ENCODE results near the gene PSENEN.
"Not testable (repeated sequence)": the region's sequence is repeated elsewhere in the genome, so short reads cannot be mapped to it uniquely, and the experiment has no call there.

PSENEN gene

DNA sequence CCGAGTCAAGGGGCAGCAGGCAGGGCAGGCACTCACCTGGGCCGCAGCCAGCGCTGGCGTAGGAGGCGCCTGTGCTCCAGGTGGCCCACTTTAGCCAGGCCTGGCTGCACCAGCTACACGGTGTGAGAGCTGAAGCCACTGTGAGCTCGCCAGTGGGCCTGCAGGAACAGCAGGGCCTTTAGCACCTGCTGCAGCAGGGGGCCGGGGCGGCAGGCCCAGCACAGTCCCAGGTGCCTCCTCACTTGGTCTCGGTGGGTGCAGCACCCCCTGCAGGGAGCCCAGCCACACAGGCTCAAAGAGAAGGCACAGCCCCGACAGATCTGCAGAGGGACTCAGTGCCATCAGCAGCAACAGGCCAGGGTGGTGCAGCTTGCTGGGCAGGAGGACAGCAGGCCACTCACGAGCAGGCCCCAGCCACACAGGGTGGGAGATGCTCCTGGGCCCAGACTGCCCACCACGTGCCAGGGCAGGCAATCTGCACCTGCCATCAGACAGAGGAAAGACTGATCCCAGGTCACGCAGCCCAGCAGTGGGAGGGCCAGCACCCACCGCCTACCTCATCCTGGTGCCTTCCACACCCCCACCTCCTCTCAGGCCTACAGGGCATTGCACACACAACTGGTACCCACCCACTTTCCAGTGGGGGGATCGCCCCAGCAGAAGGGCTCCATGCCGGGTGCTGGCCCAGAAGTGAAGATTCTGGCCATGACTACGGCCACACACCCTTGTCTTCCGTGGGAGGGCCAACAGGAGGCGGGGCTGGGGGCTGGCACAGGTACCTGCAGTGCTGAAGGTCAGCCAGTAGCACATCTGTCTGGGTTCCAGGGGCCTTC is 45.7 kb downstream of the PSENEN start:
- H3K27ac ChIP-seq (ENCODE audit: low read depth, low read length), result no peak overlapping the region
- H3K36me3 ChIP-seq (ENCODE audit: insufficient read depth, low read length), result no peaks in the 10 kb centered on the region
- no peak overlapping the region for H3K9ac ChIP-seq (ENCODE audit: low read length)
- peaks cover 0 to 3% of the 10 kb centered on the region in 2 donors for H3K27me3 ChIP-seq (ENCODE audit: control insufficient read depth in 1 of 2, insufficient read depth in 2 of 2, low read length in 2 of 2)
- H3K4me3 ChIP-seq (ENCODE audit: low read depth in 1 of 2, low read length in 2 of 2), result no peak overlapping the region
- no peaks in the 10 kb centered on the region for H3K9me3 ChIP-seq (ENCODE audit: low read length)
- H3K4me1 ChIP-seq (ENCODE audit: insufficient read depth, low read length), result no peaks in the 10 kb centered on the region

DNA sequence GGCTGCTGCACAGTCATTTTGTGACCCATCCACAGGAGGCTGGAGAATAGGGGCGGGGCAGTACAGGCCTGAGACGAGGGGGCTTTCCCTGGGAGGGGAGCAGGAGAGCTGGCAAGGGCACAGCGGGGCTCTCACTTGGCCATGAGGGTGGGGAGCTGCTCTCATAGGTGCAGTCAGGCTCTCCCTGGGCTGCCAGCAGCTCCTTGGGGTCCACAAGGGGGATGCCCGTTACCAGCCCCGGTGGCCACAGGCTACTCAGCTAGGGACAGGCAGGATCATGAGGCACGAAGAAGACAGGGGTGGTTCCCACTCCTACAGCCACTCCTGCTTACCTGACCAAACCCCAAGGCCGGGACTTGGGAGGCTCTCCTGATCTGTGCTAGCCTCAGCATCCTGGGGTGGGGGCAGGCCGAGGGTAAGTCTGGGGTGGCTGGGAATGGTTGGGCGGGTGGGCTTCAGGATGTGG is 46.4 kb downstream of the PSENEN start:
- peaks cover 0 to 10% of the 10 kb centered on the region in 2 donors for H3K27me3 ChIP-seq (ENCODE audit: control insufficient read depth in 1 of 2, insufficient read depth in 2 of 2, low read length in 2 of 2)
- no peaks in the 10 kb centered on the region for H3K36me3 ChIP-seq (ENCODE audit: insufficient read depth, low read length)
- H3K9me3 ChIP-seq (ENCODE audit: low read length), result no peaks in the 10 kb centered on the region
- H3K27ac ChIP-seq (ENCODE audit: low read depth, low read length), result no peak overlapping the region
- H3K9ac ChIP-seq (ENCODE audit: low read length), result no peak overlapping the region
- no peak overlapping the region for H3K4me3 ChIP-seq (ENCODE audit: low read depth in 1 of 2, low read length in 2 of 2)
- no peaks in the 10 kb centered on the region for H3K4me1 ChIP-seq (ENCODE audit: insufficient read depth, low read length)

DNA sequence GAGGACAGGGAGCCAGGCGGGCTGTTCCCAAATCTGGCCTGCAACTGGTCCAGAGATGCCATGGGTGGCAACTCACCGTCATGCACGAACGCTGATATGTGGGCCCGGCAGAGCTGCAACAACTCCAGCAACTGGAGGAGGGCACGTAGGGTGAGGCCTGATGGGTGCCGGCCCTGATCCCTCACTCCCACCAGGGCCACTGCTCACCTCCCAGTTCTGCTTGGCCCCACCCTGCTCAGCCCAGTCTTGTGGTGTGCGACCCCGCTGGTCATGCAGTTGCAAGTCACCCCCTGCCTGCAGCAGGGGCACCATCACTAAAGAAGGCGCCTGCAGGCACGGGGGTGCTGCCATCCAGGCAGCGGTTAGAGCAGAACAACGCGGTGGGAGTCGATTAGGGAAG is 46.9 kb downstream of the PSENEN start:
- no peaks in the 10 kb centered on the region for H3K36me3 ChIP-seq (ENCODE audit: insufficient read depth, low read length)
- H3K4me1 ChIP-seq (ENCODE audit: insufficient read depth, low read length), result no peaks in the 10 kb centered on the region
- H3K27me3 ChIP-seq (ENCODE audit: control insufficient read depth in 1 of 2, insufficient read depth in 2 of 2, low read length in 2 of 2), result peaks cover 0 to 15% of the 10 kb centered on the region in 2 donors
- no peak overlapping the region for H3K9ac ChIP-seq (ENCODE audit: low read length)
- H3K4me3 ChIP-seq (ENCODE audit: low read depth in 1 of 2, low read length in 2 of 2), result no peak overlapping the region
- no peaks in the 10 kb centered on the region for H3K9me3 ChIP-seq (ENCODE audit: low read length)
- no peak overlapping the region for H3K27ac ChIP-seq (ENCODE audit: low read depth, low read length)

DNA sequence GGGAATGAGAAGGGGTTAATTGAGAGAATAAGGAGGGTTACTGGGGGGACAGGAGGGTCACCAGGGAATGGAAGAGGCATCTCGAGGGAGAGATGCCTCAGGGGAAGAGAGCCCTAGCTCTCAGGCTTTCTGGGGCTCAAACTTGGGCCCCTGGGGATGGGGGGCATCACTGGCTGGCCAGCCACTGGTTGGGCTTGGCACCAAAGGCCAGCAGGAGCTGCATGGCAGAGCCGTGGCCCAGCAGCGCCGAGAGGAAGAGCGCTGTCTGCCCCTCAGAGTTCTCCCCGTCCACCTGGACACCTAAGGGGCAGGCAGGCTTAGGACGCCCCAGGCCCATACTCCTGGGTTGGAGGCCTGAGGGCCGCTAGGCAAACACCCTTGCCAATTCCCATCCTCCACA is 47.4 kb downstream of the PSENEN start:
- no peaks in the 10 kb centered on the region for H3K36me3 ChIP-seq (ENCODE audit: insufficient read depth, low read length)
- no peaks in the 10 kb centered on the region for H3K4me1 ChIP-seq (ENCODE audit: insufficient read depth, low read length)
- H3K27ac ChIP-seq (ENCODE audit: low read depth, low read length), result no peak overlapping the region
- no peaks in the 10 kb centered on the region for H3K9me3 ChIP-seq (ENCODE audit: low read length)
- peaks cover 0 to 20% of the 10 kb centered on the region in 2 donors for H3K27me3 ChIP-seq (ENCODE audit: control insufficient read depth in 1 of 2, insufficient read depth in 2 of 2, low read length in 2 of 2)
- no peak overlapping the region for H3K9ac ChIP-seq (ENCODE audit: low read length)
- H3K4me3 ChIP-seq (ENCODE audit: low read depth in 1 of 2, low read length in 2 of 2), result no peak overlapping the region

DNA sequence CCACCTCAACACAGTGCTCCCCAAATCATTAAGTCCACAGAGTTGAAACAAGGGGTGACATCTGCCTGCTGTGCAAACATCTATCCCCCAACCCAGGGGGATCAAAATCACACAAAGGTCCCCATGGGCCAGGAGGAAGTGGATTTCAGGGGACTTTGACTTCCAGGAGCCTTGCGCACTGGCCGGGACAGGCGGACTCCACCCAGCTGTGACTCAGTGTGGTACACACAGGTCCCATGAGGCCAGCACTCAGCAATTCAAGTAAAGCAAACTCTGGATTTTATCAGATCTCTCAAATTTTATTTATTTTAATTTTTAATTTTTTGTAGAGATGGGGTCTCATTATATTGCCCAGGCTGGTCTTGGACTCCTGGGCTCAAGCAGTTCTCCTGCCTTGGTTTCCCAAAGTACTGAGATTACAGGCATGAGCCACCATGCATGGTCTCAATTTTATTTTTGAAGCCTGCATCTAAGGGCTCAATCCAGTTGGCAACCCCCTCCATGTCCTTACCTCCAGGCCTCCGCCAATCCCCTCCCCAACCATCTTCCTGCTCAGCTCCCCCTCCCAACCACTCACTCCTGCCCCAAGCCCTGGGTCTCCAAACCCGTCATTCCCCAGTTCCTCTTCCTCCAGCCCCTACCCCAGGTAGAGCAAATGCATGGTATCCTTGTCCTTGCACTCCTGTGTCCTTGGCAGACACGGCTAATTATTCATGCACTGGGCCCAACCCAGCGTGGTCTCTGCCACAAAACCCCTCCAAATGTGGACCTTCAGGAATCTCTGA is 48.1 kb downstream of the PSENEN start:
- Histone ChIP-seq H3K9ac (ENCODE audit: low read length) (no peak overlapping the region), H3K4me3 (ENCODE audit: low read depth in 1 of 2, low read length in 2 of 2) (no peak overlapping the region), H3K9me3 (ENCODE audit: low read length) (no peaks in the 10 kb centered on the region), H3K27me3 (ENCODE audit: control insufficient read depth in 1 of 2, insufficient read depth in 2 of 2, low read length in 2 of 2) (peaks cover 0 to 22% of the 10 kb centered on the region in 2 donors), H3K36me3 (ENCODE audit: insufficient read depth, low read length) (no peaks in the 10 kb centered on the region), H3K27ac (ENCODE audit: low read depth, low read length) (no peak overlapping the region), H3K4me1 (ENCODE audit: insufficient read depth, low read length) (no peaks in the 10 kb centered on the region)

DNA sequence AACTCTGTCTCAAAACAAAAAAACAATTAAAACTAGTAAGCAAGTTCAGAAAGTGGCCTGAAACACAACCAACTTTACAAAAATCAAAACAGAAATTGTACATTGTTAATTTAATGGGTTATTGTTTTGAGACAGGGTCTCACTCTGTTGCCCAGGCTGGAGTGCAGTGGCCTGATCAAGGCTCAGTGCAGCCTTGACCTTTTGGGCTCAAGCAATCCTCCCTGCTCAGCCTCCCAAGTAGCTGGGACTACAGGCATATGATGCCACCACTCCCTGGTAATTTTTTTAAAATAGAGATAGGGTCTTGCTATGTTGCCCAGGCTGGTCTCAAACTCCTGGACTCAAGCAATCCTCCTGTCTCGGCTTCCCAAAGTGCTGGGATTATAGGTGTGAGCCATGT is 50.1 kb downstream of the PSENEN start:
- H3K9me3 ChIP-seq (ENCODE audit: low read length); H3K4me1 ChIP-seq (ENCODE audit: insufficient read depth, low read length); H3K4me3 ChIP-seq (ENCODE audit: low read depth in 1 of 2, low read length in 2 of 2); H3K36me3 ChIP-seq (ENCODE audit: insufficient read depth, low read length); H3K9ac ChIP-seq (ENCODE audit: low read length); H3K27ac ChIP-seq (ENCODE audit: low read depth, low read length): not testable (repeated sequence)
- peaks cover 0 to 22% of the 10 kb centered on the region in 2 donors for H3K27me3 ChIP-seq (ENCODE audit: control insufficient read depth in 1 of 2, insufficient read depth in 2 of 2, low read length in 2 of 2)

Data from muscle layer of colon (tissue), 2 donors.